H1 (cell line): ENCODE data around the gene PLEKHH3. TPM values are rescaled to one million over a fixed set of nuclear protein-coding genes. Genes with fewer than 3 reads are reported as not detected.

Source experiments
- CTCF ChIA-PET: fragments of 300-600 bp; sonication (Branson Sonifier 250); formaldehyde crosslinking; loops from one replicate; lab custom pipeline; 2021; ENCODE audit not compliant: partially characterized antibody; lab: Charles Lee
- POLR2A ChIA-PET: fragments of 300-600 bp; sonication (Branson Sonifier 250); formaldehyde crosslinking; loops from one replicate; lab custom pipeline; 2021; ENCODE audit warnings: inconsistent platforms; ENCODE audit not compliant: partially characterized antibody; lab: Charles Lee
- DNase-seq, 2 experiments: peaks; one replicate each; pipeline versions ENCODE4 v3.0.0 to v3.0.0-alpha.2; 2010 to 2022; ENCODE audit warnings: low spot score in 2 of 2, low read depth in 1 of 2, mixed read lengths in 1 of 2
- FAIRE-seq: peaks from 2 replicates; lab custom pipeline; 2011; peaks lifted over from hg19 to GRCh38; lab: Jason Lieb, UNC
- H2AFZ ChIP-seq: 2 replicates; pipeline ENCODE4 v1.8.1; 2012; ENCODE audit warnings: low read length, inconsistent platforms
- H2AK5ac ChIP-seq: 2 replicates; pipeline ENCODE4 v1.6.1; 2013; ENCODE audit warnings: low read depth, low read length
- H2BK120ac ChIP-seq: replicated peaks from 2 replicates; pipeline ENCODE3; 2013; ENCODE audit warnings: low read depth, low read length, inconsistent platforms
- H2BK12ac ChIP-seq: 2 replicates; pipeline ENCODE4 v1.6.1; 2013; ENCODE audit warnings: low read depth, low read length
- H2BK15ac ChIP-seq: 2 replicates; pipeline ENCODE4 v1.6.1; 2013; ENCODE audit warnings: low read length
- H2BK20ac ChIP-seq: 2 replicates; pipeline ENCODE4 v1.6.1; 2013; ENCODE audit warnings: low read length
- H2BK5ac ChIP-seq: 2 replicates; pipeline ENCODE4 v1.6.1; 2013; ENCODE audit warnings: low read depth, low read length
- H3K14ac ChIP-seq: 2 replicates; pipeline ENCODE4 v1.6.1; 2013; ENCODE audit warnings: inconsistent platforms; ENCODE audit not compliant: insufficient read length
- H3K18ac ChIP-seq: 2 replicates; pipeline ENCODE4 v1.6.1; 2013; ENCODE audit warnings: low read length; ENCODE audit errors: extremely low read depth
- H3K23ac ChIP-seq: 2 replicates; pipeline ENCODE4 v1.6.1; 2013; ENCODE audit warnings: inconsistent platforms; ENCODE audit not compliant: insufficient read length
- H3K23me2 ChIP-seq: 2 replicates; pipeline ENCODE4 v1.6.1; 2013; ENCODE audit warnings: low read depth, low read length
- H3K27ac ChIP-seq: 2 replicates; pipeline ENCODE4 v1.6.1; 2011; ENCODE audit warnings: low read depth, low read length, inconsistent platforms
- H3K27me3 ChIP-seq, 4 experiments: replicated peaks in 1 of 4; 1 replicate in 1 of 4; 2 replicates in 3 of 4; pipeline versions ENCODE4 v1.6.1 to v1.8.1; 2011 to 2013; ENCODE audit warnings: low read length in 3 of 4, mild to moderate bottlenecking in 3 of 4, inconsistent platforms in 2 of 4, mixed read lengths in 2 of 4, moderate library complexity in 1 of 4; ENCODE audit not compliant: control insufficient read depth in 3 of 4, insufficient read depth in 3 of 4; ENCODE audit errors: extremely low read depth in 1 of 4
- H3K36me3 ChIP-seq, 4 experiments: 2 replicates each; pipeline versions ENCODE4 v1.6.1 to v1.8.1; 2011 to 2013; ENCODE audit warnings: mild to moderate bottlenecking in 4 of 4, low read length in 3 of 4, moderate library complexity in 2 of 4, control low read depth in 1 of 4, inconsistent platforms in 1 of 4; ENCODE audit not compliant: insufficient read depth in 4 of 4, control insufficient read depth in 2 of 4
- H3K4ac ChIP-seq: replicated peaks from 2 replicates; pipeline ENCODE3; 2013; ENCODE audit warnings: low read length, low read depth, mixed read lengths, inconsistent platforms; ENCODE audit not compliant: insufficient read length
- H3K4me1 ChIP-seq, 4 experiments: replicated peaks in 1 of 4; 1 replicate in 1 of 4; 2 replicates in 3 of 4; pipeline versions ENCODE4 v1.6.1 to v1.8.1; 2011 to 2013; ENCODE audit warnings: low read length in 3 of 4, inconsistent platforms in 2 of 4, mixed read lengths in 1 of 4; ENCODE audit not compliant: insufficient read depth in 4 of 4, control insufficient read depth in 3 of 4
- H3K4me2 ChIP-seq, 2 experiments: 2 replicates each; pipeline versions ENCODE4 v1.6.1 to v1.8.1; 2011 to 2013; ENCODE audit warnings: low read depth in 2 of 2, low read length in 2 of 2, control low read depth in 1 of 2, inconsistent platforms in 1 of 2, mild to moderate bottlenecking in 1 of 2; ENCODE audit not compliant: insufficient read depth in 1 of 2
- H3K4me3 ChIP-seq, 4 experiments: fragments of 200-600, 300-600 bp in 1 of 4; sonication (generic), shearing (Covaris generic), sonication (Bioruptor Twin) in 1 of 4; 2 replicates each; pipeline versions ENCODE4 v1.5.1 to v1.8.1; 2011 to 2016; ENCODE audit warnings: low read length in 4 of 4, low read depth in 3 of 4, control low read depth in 2 of 4, inconsistent platforms in 2 of 4, mild to moderate bottlenecking in 2 of 4, mixed read lengths in 1 of 4, moderate library complexity in 1 of 4; ENCODE audit not compliant: insufficient read depth in 2 of 4; ENCODE audit errors: extremely low read depth in 1 of 4
- H3K56ac ChIP-seq: replicated peaks from 2 replicates; pipeline ENCODE3; 2013; ENCODE audit warnings: low read depth, mild to moderate bottlenecking, mixed read lengths, low read length, inconsistent platforms; ENCODE audit not compliant: insufficient read length
- H3K79me1 ChIP-seq: 2 replicates; pipeline ENCODE4 v1.6.1; 2013; ENCODE audit warnings: low read depth, low read length, control low read depth
- H3K79me2 ChIP-seq, 2 experiments: 2 replicates each; pipeline versions ENCODE4 v1.6.1 to v1.8.1; 2012 to 2013; ENCODE audit warnings: low read length in 2 of 2, mild to moderate bottlenecking in 2 of 2, inconsistent platforms in 1 of 2; ENCODE audit not compliant: insufficient read depth in 2 of 2, control insufficient read depth in 1 of 2
- H3K9ac ChIP-seq, 4 experiments: replicated peaks in 1 of 4; 1 replicate in 1 of 4; 2 replicates in 3 of 4; pipeline versions ENCODE4 v1.6.1 to v1.8.1; 2011 to 2013; ENCODE audit warnings: low read depth in 3 of 4, low read length in 3 of 4, control low read depth in 2 of 4, mild to moderate bottlenecking in 2 of 4, moderate library complexity in 2 of 4, inconsistent platforms in 1 of 4; ENCODE audit errors: extremely low read depth in 1 of 4
- H3K9me3 ChIP-seq, 2 experiments: 2 replicates each; pipeline versions ENCODE4 v1.6.1 to v1.8.1; 2012 to 2013; ENCODE audit warnings: mild to moderate bottlenecking in 2 of 2, moderate library complexity in 2 of 2, control low read depth in 1 of 2, inconsistent platforms in 1 of 2, low read depth in 1 of 2, low read length in 1 of 2, mixed read lengths in 1 of 2; ENCODE audit not compliant: insufficient read depth in 2 of 2
- H4K20me1 ChIP-seq, 2 experiments: replicated peaks in 1 of 2; 2 replicates each; pipeline versions ENCODE3 to v1.8.1; 2011 to 2013; ENCODE audit warnings: inconsistent platforms in 2 of 2, low read length in 2 of 2, mild to moderate bottlenecking in 1 of 2; ENCODE audit not compliant: insufficient read depth in 2 of 2, control insufficient read depth in 1 of 2
- H4K5ac ChIP-seq: 2 replicates; pipeline ENCODE4 v1.6.1; 2013; ENCODE audit warnings: low read length, low read depth, mixed read lengths, inconsistent platforms; ENCODE audit not compliant: insufficient read length
- H4K8ac ChIP-seq: 2 replicates; pipeline ENCODE4 v1.8.0; 2013; ENCODE audit warnings: mild to moderate bottlenecking, moderate library complexity, low read length, inconsistent platforms; ENCODE audit not compliant: insufficient read depth; ENCODE audit errors: extremely low read depth
- H4K91ac ChIP-seq: replicated peaks from 2 replicates; pipeline ENCODE3; 2013; ENCODE audit warnings: low read length, mixed read lengths, inconsistent platforms; ENCODE audit not compliant: insufficient read length
- EGR1 ChIP-seq: IDR thresholded peaks from 2 replicates; pipeline ENCODE4 v1.6.1; 2011; ENCODE audit warnings: low read depth, low read length, borderline replicate concordance
- EZH2 ChIP-seq: fragments of 200-600 bp; sonication (generic); IDR thresholded peaks from 2 replicates; pipeline ENCODE4 v1.7.1; 2012; ENCODE audit warnings: low read depth, mild to moderate bottlenecking, moderate library complexity, low read length, inconsistent platforms; ENCODE audit not compliant: severe bottlenecking
- GABPA ChIP-seq: IDR thresholded peaks from 2 replicates; pipeline ENCODE4 v1.6.1; 2011; ENCODE audit warnings: mild to moderate bottlenecking, low read length, moderate library complexity, borderline replicate concordance; ENCODE audit not compliant: insufficient read depth
- NANOG ChIP-seq: IDR thresholded peaks from 2 replicates; pipeline ENCODE4 v1.6.1; 2011; ENCODE audit warnings: low read length, low read depth, mild to moderate bottlenecking, inconsistent platforms; ENCODE audit not compliant: insufficient read depth, poor library complexity, severe bottlenecking
- RAD21 ChIP-seq, 2 experiments: IDR thresholded peaks in 1 of 2; conservative IDR thresholded peaks in 1 of 2; 2 replicates each; pipeline ENCODE4 v1.6.1; 2011; ENCODE audit warnings: low read depth in 2 of 2, low read length in 2 of 2, improper control_type of control experiment in 1 of 2, inconsistent platforms in 1 of 2, mild to moderate bottlenecking in 1 of 2, moderate library complexity in 1 of 2
- RFX5 ChIP-seq: IDR thresholded peaks from 2 replicates; pipeline ENCODE4 v1.6.1; 2011; ENCODE audit warnings: low read depth, low read length, improper control_type of control experiment, borderline replicate concordance
- SP2 ChIP-seq: IDR thresholded peaks from 2 replicates; pipeline ENCODE4 v1.6.1; 2012; ENCODE audit warnings: mild to moderate bottlenecking, low read length, inconsistent platforms
- TAF7 ChIP-seq: optimal IDR thresholded peaks from 2 replicates; pipeline ENCODE3; 2011; ENCODE audit warnings: low read depth, mild to moderate bottlenecking, inconsistent platforms, low read length, moderate library complexity, borderline replicate concordance
- WGBS, 2 experiments: shearing (Covaris generic) in 1 of 2; methylation state at CpG; one replicate each; pipeline versions ENCODE4 v1.1.6 to v1.1.7; 2013 to 2015; ENCODE audit warnings: low lambda C conversion rate in 2 of 2, mixed read lengths in 2 of 2, inconsistent platforms in 1 of 2, low coverage in 1 of 2, missing lambda C conversion rate in 1 of 2; ENCODE audit not compliant: insufficient replicate concordance in 2 of 2, insufficient coverage in 1 of 2, insufficient read length in 1 of 2; ENCODE audit errors: extremely low coverage in 1 of 2, missing lambda C conversion rate in 1 of 2; 5-methylcytosine and 5-hydroxymethylcytosine counted together
- polyA plus RNA-seq, 7 experiments: library from polyadenylated mRNA; depleted of rRNA in 3 of 7; stranded (reverse) in 5 of 7; unstranded in 2 of 7; fragments of >200 nt in 5 of 7; fragments of 200-250 nt in 2 of 7; gene quantifications; 1 replicate in 5 of 7; 2 replicates in 1 of 7; 4 replicates in 1 of 7; pipeline versions ENCODE4 v1.2.1 to v1.2.3, GENCODE V29; 2011 to 2013; ENCODE audit warnings: missing spikeins in 2 of 7, mixed read lengths in 2 of 7
- total RNA-seq: library from RNA; stranded (reverse); fragmentation: NEBNext Ultra II Directional; extraction: Animal tissue kit (Norgen Biotek cat#: 25700); gene quantifications from 2 replicates; pipeline ENCODE4 v1.2.1, GENCODE V29; 2021
- TF ChIP-seq, protein P1 (sequence below): IDR thresholded peaks from 2 replicates; pipeline ENCODE4 v1.6.1; 2012; ENCODE audit warnings: inconsistent platforms
- TF ChIP-seq, protein P2 (sequence below): IDR thresholded peaks from 2 replicates; pipeline ENCODE4 v1.6.1; 2012; ENCODE audit warnings: low read length, inconsistent platforms

PLEKHH3 gene
- total and polyA plus RNA-seq, 2 of the 8 experiments (the other 6 are each of a cell fraction or from before 2014, with no cell fraction given): 11.1 to 13.5 TPM

DNA sequence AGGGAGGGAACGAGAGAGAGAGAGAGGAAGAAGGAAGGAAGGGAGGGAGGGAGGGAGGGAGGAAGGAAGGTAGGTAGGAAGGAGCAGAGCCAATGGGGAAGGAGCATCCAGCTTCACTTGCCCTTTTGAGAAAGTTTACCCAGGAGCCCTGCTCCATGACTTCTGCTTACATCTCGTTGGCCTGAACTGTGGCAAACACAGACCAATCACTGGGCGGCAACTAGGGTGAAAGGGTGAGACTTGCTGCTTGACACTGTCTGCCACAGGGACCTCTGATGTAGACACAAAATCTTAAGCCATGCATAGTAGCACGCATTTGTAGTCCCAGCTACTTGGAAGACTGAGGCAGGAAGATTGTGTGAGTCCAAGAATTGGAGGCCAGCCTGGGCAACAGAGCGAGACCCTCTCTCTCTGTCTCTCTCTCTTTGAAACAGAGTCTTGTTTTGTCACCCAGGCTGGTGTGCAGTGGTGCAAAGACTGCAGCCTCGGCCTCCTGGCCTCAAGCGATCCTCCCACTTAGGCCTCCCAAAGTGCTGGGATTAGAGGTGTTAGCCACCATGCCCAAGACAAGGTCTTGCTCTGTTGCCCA is 37.2 kb downstream of the PLEKHH3 start:
- H3K27me3 ChIP-seq: no peaks in the 10 kb centered on the region
- H3K18ac ChIP-seq: no peak overlapping the region
- no peaks in the 10 kb centered on the region for H3K36me3 ChIP-seq
- H3K23ac ChIP-seq: no peak overlapping the region
- ChIA-PET CTCF (interaction anchor here (1.2 to 1.6 kb wide), 3 partner anchors 16 to 41 kb away, joined by 3 to 5 read pairs (median 3); no protein-coding TSS in a partner anchor), POLR2A (interaction anchor here (0.6 to 1.0 kb wide), 3 partner anchors 9 to 730 kb away, joined by 3 to 7 read pairs (median 3); no protein-coding TSS in a partner anchor)
- no peaks in the 10 kb centered on the region for H3K9me3 ChIP-seq
- no peak overlapping the region for H2BK12ac ChIP-seq
- no peak overlapping the region for H3K4me2 ChIP-seq
- WGBS, 2 experiments: 96% methylated on average over 5 of the region's 7 CpGs; no CpG with 5 or more reads in 1 of the 2 experiments
- no peak for DNase-seq
- no peak overlapping the region for H2BK15ac ChIP-seq
- peaks cover 0 to 2% (median 0%) of the 10 kb centered on the region in 4 experiments; a peak in 1 of 7 replicates for H3K4me1 ChIP-seq
- no peaks in the 10 kb centered on the region for H3K79me2 ChIP-seq
- no peak overlapping the region for H3K14ac ChIP-seq
- H3K4ac ChIP-seq: no peak overlapping the region
- no peak overlapping the region for H3K9ac ChIP-seq
- H2AK5ac ChIP-seq: no peak overlapping the region
- TF ChIP-seq GABPA (no peak), EZH2 (no peak), RAD21 (IDR thresholded peaks at IDR 0.05 in 1 of 2, conservative IDR thresholded peaks at IDR 0.05 in 1 of 2; ENCODE audit: low read depth in 2 of 2, low read length in 2 of 2) (no peak), SP2 (no peak), TAF7 (no peak), RFX5 (no peak), EGR1 (no peak), NANOG (no peak)
- TF ChIP-seq, protein P1, sequence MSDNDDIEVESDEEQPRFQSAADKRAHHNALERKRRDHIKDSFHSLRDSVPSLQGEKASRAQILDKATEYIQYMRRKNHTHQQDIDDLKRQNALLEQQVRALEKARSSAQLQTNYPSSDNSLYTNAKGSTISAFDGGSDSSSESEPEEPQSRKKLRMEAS: no peak
- TF ChIP-seq, protein P2, sequence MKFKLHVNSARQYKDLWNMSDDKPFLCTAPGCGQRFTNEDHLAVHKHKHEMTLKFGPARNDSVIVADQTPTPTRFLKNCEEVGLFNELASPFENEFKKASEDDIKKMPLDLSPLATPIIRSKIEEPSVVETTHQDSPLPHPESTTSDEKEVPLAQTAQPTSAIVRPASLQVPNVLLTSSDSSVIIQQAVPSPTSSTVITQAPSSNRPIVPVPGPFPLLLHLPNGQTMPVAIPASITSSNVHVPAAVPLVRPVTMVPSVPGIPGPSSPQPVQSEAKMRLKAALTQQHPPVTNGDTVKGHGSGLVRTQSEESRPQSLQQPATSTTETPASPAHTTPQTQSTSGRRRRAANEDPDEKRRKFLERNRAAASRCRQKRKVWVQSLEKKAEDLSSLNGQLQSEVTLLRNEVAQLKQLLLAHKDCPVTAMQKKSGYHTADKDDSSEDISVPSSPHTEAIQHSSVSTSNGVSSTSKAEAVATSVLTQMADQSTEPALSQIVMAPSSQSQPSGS: no peak
- no peak overlapping the region for H3K27ac ChIP-seq
- no peak overlapping the region for H4K91ac ChIP-seq
- H3K79me1 ChIP-seq: no peaks in the 10 kb centered on the region
- H3K4me3 ChIP-seq: no peak overlapping the region
- H4K20me1 ChIP-seq: no peaks in the 10 kb centered on the region
- H3K56ac ChIP-seq: no peak overlapping the region
- H2AFZ ChIP-seq: peak overlapping the region; percentile 76; the same call in 1 of the 2 replicates
- H4K5ac ChIP-seq: no peak overlapping the region
- H2BK5ac ChIP-seq: no peak overlapping the region
- no peak overlapping the region for H2BK20ac ChIP-seq
- H2BK120ac ChIP-seq: no peak overlapping the region
- no peak for FAIRE-seq
- H4K8ac ChIP-seq: no peak overlapping the region
- no peaks in the 10 kb centered on the region for H3K23me2 ChIP-seq
